ENCODE data around the gene EME1.

DNA sequence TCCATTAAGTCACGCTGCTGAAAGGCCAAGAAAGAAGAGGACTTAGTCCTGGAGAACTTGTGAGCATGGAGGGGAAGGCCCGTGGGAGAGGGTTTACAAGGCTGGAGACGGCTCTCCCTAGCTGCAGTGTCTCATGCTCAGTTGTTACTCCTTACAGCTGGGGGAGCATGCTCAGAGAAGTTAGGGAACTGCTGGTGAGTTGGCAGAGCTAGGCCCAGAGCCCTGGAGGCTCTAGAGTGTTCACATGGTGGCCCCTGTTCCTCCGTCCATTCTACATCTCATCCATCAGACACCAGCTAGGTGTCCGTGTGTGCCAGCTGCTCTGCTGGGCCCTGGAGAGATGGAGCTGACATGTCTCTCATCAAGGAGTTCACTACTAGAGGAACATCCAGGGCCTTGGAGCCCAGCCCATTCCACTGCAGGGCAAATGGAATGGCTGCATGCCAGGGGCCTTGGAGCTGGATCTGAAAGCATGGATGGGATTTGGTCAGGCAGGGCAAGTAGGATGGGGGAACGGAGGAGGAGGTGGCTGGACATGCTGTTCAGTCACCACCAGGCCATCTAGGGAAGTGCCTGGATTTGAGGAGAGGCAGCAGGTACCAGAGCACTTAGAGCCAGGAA, 20.8 kb upstream of the EME1 start:
- TF ChIP-seq POLR2AphosphoS5 (IDR thresholded peaks at IDR 0.05; ENCODE audit: insufficient read depth, low read depth, low read length), result no peak
- TF ChIP-seq, protein P1, sequence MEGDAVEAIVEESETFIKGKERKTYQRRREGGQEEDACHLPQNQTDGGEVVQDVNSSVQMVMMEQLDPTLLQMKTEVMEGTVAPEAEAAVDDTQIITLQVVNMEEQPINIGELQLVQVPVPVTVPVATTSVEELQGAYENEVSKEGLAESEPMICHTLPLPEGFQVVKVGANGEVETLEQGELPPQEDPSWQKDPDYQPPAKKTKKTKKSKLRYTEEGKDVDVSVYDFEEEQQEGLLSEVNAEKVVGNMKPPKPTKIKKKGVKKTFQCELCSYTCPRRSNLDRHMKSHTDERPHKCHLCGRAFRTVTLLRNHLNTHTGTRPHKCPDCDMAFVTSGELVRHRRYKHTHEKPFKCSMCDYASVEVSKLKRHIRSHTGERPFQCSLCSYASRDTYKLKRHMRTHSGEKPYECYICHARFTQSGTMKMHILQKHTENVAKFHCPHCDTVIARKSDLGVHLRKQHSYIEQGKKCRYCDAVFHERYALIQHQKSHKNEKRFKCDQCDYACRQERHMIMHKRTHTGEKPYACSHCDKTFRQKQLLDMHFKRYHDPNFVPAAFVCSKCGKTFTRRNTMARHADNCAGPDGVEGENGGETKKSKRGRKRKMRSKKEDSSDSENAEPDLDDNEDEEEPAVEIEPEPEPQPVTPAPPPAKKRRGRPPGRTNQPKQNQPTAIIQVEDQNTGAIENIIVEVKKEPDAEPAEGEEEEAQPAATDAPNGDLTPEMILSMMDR (IDR thresholded peaks at IDR 0.05; ENCODE audit: extremely low read depth in 1 of 2, insufficient read depth in 1 of 2, low read depth in 1 of 2, low read length in 2 of 2), result no peak
- TF ChIP-seq JUN (IDR thresholded peaks at IDR 0.05; ENCODE audit: borderline replicate concordance, insufficient read depth, insufficient read length, low read depth), result no peak
- TF ChIP-seq POLR2A (IDR thresholded peaks at IDR 0.05; ENCODE audit: low read depth, low read length), result no peak
